ENCODE measurements around the gene TEX38.
"Not testable (repeated sequence)": the region's sequence is repeated elsewhere in the genome, so short reads cannot be mapped to it uniquely, and the experiment has no call there.

The TEX38 gene

DNA sequence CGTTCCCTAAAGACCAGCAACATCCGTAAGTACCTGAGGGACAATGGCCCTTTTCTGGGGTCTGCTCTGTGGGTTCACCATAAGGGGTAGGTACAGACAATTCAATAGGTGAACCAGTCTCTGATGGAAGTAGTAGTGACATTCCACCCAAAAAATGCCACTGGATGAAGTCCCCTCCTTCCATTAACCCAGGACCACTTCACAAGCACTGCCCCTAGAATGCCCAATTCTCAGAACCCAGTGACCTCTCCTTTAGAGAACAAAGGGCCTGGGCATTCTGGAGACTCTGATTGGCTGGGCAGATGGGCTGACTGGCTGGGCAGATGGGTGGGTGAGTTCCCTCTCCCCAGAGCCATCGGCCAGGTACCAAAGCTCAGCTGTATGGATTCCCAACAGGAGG lies at the start of gene TEX38:
TEX38 (plus strand) TSS at position 301 of the 400 bp plus-strand sequence; CDS start at position 382, 81 bp downstream.
- no peak for DNase-seq

DNA sequence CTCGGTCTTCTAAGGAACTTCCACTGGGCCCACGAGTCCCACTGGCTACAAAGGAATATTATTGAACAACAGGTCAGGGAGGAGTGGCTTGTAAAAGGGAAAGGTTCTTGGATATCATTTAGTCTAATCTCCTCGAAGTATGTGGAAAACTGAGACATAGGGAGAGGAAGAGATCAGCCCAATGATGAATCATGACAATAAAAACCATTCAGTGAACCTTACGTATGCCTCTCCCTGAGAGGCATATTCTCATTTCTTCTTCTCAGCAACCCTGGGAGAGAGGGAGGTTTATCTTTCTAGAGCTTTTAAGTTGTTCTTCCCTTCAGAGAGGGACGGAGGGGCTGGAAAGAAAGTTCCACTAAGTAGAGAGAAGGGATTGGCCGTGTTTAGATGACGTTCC lies 49.7 kb upstream of the TEX38 start:
- no peak for DNase-seq

DNA sequence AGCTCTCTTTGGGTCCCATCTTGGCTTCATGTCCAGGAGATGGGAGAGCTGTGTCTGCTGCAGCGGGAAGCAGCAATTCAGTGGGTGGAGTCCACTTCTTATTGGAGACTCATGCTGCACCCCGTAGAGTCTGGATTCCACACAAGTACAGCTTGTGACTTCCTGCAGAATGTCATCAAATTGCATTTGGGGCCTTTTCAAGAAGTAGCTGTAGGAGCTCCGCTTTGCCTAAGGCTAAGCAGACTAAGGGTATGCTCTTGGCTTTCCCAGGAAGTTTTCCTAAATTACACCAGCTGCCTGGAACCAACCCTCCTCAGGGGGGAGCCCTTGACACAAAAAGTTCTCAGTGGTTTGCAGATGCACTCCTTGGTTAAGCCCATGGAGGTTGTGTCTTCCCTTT lies 49.3 kb upstream of the TEX38 start:
- DNase-seq, result no peak

DNA sequence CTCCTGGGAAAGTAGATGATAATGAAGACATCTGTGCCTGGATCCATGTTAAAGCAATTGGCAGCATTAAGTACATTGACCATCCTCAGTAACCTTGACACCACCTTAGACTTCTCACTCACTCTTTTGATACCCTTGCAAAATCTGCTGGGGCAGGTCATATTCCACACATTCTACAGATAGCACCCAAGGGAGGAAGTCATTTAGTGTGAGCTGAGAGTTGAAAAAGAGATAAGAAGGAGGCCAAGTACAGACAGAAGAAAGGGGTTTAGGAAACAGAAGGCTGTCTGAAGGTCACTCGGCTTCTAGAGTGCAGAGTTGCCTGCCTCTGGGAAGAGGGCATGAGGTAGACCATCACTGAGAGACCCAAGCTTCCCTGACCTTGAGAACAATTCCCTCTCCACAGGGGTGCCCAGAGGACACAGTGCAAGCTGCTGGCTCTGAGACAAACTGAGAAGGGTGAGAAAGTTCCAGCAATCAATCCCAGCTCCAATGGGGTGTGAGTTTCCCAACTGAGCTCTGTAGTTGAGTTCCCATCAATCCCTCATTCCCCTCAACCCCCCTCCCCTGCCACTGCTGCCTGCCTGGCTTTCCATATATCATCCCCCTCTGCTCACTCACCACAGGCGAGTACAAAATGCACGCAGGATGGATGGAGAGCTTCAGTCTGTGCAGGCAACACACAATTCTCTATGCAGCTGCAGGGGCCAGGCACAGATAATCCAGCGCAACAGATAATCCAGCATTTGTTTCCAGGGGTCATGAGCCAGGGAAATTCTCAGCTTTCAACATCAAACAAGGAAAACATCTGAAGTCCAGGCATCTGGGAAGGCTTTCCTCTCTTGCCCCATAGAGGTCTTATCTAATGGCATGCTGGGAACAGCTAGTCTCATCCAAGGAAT lies 47.7 kb upstream of the TEX38 start:
- DNase-seq, result no peak

DNA sequence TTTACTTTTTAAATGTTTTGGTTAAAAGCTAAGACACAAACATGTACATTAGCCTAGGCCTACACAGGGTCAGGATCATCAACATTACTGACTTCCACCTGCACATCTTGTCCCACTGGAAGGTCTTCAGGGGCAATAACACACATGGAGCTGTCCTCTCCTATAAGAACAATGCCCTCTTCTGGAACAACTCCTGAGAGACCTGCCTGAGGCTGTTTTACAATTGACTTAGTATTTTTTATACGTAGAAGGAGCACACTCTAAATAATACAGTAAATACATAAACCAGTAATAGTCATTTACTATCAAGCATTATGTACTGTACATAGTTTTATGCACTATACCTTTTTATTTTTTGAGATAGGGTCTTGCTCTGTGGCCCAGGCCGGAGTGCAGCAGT lies 40.9 kb upstream of the TEX38 start:
- no peak for DNase-seq

DNA sequence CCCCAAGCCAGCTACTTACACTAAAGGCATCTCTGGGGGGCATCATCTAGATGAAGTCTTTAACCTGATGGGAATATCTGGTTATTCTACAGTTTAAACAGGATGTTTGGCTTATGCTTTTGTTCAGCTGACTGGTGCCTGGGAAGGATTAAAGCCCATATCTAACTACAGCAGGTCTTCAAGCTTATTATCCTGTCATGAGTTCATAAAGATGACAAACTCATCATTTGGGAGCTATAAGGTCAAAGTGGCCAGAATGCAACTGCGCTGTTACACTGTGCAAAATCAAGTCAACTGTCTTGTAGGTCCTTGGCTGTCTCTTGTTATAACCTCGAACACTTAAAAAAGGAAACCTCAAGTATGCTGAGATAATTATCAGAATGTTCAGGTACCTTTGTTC lies 36.4 kb upstream of the TEX38 start:
- no peak for DNase-seq

DNA sequence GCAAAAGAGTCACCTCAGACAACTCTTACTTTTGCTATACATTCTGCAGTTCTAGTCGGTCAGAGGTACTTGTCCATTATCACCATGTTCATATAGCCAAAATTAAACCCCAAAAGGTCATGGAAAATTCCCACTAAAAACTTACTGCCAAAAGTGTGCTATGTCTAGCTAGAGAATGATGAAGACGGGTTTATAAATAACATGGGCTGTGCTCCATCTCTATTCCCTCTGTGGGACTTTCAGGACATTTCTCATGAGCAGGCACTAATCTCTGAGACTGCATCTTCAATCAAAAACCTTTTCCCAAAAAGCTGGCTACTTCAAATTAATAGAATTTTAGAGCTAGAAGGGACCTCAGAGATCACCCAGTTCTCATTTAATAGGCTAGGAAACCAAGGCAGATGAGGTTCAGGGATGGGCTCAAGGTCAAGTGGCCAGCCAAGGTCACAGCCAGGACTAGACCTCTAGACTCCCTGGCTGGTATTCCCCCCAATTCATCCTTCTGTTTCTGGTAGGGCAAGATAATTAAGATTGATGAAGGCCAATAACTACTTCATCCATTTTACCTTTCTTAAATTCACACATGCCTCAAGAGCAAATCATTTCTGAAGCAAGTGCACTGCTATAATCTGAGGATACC lies 34.1 kb upstream of the TEX38 start:
- no peak for DNase-seq

DNA sequence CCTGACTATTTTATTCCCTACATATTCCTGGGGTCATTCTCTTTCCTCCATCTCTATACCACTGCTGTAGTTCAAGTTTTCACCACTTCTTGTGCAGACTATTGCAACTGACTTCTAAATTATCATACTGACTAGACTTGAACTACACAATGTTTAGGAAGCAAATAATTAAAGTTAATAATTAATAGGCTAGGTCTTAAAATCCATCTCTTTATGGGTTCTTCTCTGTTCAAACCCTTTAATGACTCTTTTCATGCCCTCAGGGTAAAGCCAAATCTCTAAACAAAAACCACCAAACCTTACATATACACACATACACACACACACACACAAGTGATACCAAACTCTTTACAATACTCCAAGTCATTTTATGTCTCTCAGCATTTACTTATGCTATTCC lies 32.7 kb upstream of the TEX38 start:
- no peak for DNase-seq

DNA sequence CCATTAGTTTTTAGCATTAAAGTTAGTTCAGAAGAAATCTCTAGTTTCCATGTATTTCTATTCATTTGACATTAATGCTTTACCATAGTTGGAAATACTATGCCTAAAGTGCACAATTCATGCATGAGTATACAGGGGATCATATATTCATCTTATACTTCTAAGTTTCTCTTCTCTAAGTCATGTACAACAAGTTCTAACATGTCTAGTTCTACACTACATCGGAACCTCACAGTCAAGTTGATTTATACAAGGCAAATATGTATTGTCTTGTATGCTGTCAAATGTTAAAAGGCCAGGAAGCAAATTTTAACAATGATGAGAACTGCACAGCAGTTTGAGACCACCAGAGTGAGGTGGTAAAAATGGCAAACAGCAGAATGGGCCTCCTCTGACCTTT lies 32.1 kb upstream of the TEX38 start:
- DNase-seq, result no peak

DNA sequence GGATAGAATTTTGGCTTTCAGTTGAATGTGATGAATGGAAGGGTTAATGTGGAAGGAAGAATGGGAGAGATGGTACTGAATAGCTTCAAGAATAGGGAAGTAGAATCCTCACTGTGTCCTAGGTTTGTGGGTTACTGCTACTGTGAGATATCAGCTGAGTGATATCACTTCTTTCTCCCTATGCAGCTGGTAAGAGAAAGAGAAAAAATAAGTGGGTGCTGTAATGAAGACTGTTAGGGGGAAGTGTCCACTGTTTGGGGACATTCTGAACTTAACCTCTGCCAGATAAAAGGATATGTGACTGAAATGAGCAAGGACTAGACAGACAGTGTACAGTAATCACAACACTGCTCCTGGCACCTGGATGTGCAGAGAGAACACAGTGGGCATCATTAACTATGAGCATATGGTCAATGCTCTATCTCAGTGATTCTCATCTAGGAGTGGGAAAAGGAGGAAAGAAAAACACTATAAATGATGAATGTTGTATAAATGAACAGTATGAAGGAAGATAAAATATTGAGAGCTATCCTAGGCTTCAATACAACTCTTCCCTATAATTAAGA lies 29.5 kb upstream of the TEX38 start:
- DNase-seq, result no peak

DNA sequence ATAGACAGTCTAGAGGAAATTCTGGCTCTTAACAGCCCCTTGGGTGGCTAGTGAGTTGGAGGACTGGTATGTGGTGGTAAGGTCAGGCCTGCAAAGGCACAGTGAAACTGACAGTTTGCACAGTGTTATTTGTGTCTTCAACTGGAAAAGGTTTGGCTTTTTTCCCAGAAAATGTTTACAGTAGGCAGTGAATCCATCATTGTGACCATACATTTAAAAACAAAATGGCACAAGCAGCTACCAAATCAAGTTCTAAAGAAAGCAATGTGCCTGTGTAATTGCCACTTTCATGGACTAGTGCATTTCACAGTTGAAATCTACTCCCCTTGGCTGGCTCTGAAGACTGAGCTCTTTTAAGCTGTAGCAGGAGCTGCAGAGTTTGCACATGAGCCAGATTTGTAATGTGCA lies 28.3 kb upstream of the TEX38 start:
- no peak for DNase-seq

DNA sequence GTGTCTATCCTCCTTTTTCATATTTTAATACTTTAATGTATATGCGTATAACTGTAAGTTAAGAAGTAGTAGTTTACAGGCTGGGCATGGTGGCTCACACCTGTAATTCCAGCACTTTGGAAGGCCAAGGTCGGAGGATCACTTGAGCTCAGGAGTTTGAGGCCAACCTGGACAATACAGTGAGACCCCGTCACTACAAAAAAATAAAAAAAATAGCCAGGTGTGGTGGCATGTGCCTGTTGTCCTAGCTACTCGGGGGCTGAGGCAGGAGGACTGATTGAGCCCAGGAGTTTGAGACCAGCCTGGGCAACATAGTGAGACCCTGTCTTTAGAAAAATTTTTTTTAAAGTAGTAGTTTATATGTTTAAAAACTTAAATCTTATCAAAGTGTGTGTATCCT lies 25.8 kb upstream of the TEX38 start:
- DNase-seq, result no peak

DNA sequence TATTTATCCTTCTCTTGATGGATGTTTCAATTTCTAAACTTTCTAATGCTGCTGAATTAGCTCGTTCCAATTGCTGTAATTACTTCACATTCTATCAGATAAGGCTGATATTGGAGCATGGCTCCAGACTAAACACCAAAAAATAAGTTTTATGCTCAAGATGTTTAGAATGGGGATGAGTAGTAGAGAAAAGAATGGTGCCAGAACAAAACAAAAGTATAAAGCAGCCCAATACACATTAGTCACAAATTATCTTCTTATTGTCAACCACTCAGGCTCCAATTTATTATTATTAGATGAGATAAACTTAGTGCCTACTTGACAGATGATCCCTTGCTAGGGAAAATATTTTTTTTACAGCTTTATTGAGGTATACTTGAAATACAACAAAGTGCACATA lies 25.3 kb upstream of the TEX38 start:
- DNase-seq, result no peak

DNA sequence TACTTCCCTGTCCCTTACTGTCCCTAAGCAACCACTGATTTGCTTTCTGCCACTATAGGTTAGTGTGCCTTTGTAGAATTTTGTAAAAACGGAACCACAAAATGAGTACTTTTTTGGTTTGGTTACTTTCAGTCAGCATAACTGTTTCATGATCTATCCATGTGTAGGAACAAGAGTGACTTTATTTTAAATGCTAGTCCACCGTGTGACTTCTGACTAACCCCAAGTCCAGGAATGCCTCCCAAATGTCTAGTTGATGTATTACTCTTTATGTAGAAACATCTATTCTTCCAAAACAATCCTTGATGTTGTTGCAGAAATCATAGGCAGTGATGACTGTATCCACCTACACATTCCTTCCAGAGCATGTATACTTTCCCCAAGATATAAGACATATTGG lies 24.8 kb upstream of the TEX38 start:
- DNase-seq, result no peak

DNA sequence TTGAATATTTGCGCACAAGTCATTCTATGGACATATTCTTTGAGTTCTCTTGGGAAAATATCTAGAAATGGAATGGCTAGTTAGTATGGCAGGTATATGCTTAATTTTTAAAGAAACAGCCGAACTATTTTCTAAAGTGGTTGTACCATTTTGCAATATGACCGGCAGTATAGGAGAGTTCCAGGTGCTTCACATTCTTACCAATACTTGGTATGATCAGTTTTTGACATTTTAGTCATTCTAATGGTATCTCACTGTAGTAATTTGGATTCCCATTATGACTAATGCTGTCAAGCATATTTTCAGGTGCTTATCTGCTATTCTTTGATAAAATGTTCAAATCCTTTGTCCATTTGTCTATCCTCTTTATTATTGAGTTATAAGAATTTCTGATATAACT lies 24.0 kb upstream of the TEX38 start:
- no peak for DNase-seq

DNA sequence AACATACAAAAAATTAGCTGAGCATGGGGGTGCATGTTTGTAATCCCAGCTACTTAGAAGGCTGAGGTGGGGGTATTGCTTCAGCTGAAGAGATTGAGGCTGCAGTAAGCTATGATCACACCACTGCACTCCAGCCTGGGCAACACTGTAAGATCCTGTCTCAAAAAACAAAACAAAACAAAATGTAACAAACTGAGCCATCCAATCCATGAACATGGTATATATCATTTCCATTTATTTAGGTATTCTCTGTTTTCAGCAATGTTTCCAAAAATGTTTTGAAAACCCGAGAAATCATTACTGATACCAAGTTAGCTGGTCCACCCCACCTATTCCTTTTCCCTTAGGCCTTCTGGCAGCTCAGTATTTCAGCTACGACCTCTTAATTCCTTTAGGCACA lies 21.9 kb upstream of the TEX38 start:
- no peak for DNase-seq

DNA sequence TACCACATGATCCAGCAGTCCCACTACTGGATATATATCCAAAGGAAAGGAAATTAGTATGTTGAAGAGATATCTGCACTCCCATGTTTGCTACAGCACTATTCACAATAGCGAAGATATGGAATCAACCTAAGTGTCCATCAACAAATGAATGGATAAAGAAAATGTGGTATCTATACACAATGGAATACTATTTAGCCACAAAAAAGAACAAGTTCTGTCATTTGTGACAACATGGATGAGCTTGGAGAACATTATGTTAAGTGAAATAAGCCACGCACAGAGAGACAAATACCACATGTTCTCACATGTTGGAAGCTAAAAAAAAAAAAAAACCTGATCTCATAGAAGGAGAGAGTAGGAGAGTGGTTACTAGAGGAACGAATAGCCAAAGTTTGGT lies 21.2 kb upstream of the TEX38 start:
- no peak for DNase-seq

DNA sequence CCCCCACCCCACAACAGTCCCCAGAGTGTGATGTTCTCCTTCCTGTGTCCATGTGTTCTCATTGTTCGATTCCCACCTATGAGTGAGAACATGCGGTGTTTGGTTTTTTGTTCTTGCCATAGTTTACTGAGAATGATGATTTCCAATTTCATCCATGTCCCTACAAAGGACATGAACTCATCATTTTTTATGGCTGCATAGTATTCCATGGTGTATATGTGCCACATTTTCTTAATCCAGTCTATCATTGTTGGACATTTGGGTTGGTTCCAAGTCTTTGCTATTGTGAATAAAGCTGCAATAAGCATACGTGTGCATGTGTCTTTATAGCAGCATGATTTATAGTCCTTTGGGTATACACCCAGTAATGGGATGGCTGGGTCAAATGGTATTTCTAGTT lies 20.5 kb upstream of the TEX38 start:
- DNase-seq, result not testable (repeated sequence)

DNA sequence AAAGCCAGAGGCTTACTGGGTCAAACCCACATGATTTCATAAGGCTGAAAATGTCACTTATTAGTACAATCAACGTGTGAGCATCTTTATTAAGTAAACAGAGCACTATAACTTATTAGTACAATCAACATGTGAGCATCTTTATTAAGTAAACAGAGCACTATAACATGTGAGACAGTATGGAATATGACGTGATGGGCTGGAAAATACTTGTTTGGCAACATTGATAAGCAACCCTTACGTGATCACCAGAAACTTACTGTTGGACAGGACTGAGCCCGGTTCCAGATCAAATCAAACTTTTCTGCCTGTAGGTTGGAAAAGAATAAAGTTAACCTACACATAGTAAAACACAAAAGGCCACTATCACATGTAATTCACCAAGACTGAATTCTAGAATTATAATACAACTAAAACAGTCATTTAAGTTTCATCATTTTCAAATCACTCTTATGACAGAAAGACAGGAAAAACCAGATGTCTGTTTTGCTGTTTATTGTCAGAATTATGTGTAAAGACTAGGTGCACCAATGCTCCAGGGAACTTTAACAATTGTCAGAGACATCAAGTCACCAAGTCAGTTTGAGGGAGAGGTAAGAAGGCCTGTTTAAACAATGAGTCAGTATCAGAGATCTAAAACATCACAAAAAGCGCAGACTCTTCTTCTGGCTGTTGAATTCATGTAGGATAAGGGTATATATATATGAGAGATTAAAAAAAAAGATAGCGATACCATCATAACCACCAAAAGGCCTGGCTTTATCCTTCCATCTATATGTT lies 19.1 kb upstream of the TEX38 start:
- no peak for DNase-seq

DNA sequence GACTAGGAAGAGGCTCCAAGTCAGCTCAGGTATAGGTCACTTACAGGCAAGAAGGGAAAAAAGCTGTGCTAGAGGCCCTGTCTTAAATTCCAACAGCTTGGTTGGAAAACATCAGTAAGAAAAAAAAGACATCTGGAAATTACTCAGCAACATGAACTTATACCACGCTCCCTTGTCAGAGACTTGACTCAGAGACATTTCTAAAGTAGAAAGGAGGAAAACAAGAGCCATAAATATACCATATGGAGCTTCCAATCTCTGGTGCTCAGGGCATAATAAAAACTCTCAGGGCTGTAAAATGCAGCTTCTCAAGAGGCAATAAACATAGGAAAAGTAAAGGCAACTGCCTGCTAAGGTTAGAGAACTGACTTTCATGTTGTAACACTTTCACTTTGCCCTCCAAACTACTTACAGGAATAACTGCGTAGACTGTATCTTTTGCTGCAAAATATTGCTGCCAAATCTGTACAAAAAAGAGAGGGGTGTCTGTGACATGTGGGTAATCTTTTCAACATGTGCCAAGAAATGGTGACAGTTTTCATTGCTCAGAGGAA lies 18.2 kb upstream of the TEX38 start:
- no peak for DNase-seq

DNA sequence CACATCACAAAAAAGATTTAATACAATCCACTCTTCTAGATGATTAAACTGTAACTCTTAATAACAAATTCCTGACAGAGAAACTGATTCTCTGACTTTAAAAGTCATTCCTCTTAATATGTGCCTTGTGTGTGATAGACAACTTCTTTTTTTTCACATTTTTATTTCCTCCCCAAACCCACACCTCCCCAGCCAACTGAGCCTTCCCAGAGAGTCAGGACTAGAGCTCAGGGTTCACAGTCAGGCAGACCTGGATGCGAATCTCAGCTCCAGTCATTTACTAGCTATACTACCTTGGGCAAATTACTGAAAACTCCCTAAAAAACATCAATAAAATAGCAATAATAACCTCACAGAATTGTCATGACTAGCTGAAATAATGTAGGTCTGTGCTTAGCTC lies 17.6 kb upstream of the TEX38 start:
- DNase-seq, result no peak

DNA sequence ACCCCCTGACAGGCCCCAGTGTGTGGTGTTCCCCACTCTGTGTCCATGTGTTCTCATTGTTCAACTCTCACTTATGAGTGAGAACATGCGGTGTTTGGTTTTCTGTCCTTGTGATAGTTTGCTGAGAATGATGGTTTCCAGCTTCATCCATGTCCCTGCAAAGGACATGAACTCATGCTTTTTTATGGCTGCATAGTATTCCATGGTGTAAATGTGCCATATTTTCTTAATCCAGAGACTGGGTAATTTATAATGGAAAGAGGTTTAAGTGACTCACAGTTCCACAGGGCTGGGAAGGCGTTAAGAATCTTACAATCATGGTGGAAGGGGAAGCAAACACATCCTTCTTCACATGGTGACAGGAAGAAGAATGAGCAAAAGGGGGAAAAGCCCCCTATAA lies 17.0 kb upstream of the TEX38 start:
- not testable (repeated sequence) for DNase-seq

DNA sequence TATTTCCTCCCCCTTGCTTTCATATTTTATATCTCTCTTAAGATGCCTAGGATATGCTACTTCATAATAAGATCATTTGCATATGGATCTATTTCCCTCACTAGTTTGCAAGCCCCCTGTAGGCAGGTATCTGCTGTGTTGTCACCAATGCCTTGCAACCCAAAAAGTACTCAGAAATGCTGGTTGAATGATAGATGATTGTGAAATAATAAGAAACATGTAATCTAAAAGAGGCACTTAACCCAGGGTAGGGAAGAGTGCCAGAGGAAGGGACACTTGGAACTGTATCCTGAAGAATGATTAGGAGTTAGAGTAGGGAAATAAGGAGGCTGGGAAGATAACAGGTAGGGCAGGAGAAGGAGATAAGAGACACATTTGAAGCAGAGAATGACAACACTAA lies 15.8 kb upstream of the TEX38 start:
- no peak for DNase-seq
